ENCODE measurements around the gene ZNF784. TPM values are rescaled to one million over a fixed set of nuclear protein-coding genes. Genes with fewer than 3 reads are reported as not detected.

Gene ZNF784
- total RNA-seq, 2 donors from 2014 or later = 6.9 to 9.6 TPM

DNA sequence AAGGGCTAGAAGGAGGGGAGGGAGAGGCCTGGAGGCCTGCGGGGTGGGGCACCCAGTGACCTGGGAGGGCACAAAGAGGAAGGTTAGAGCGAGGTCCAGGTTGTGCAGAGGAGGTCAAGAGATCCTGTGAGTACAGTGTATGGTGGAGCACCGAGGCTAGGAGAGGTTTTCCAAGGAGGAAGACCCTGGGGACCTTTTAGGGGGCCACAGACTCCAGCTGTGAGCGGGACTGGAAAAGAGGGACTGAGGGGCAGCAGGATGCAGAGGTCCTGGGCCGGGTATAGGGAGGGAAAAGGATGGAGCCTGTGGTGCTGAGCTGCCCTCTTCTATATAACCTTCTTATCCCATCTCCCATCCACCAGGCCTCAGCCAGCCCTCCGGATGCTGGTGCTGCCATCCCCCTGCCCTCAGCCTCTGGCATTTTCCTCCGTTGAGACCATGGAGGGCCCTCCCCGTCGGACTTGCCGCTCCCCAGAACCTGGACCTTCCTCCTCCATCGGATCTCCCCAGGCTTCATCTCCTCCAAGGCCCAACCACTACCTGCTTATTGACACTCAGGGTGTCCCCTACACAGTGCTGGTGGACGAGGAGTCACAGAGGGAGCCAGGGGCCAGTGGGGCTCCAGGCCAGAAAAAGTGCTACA lies 19.9 kb upstream of the ZNF784 start:
- intact Hi-C loops (cut with DNase I) = no loop called here
- Histone ChIP-seq H3K4me1 (peaks cover 72% of the 10 kb centered on the region), H3K36me3 (replicated peaks in 1 of 2; ENCODE audit: insufficient read depth in 1 of 2, low read depth in 2 of 2) (no peaks in the 10 kb centered on the region), H3K9me3 (no peaks in the 10 kb centered on the region), H3K27ac (peak overlapping the region in 3 of 4 donors; percentile 77 to 93 (median 91)), H3K27me3 (no peaks in the 10 kb centered on the region), H3K4me3 (peak overlapping the region; percentile 90 to 96)
- 38 to 53% methylated on average over 12 of the region's 12 CpGs for WGBS, 2 donors
- DNase-seq (no peak), ATAC-seq (no peak)
- TF ChIP-seq POLR2A (IDR thresholded peaks at IDR 0.05) = no peak
- TF ChIP-seq, protein P1, sequence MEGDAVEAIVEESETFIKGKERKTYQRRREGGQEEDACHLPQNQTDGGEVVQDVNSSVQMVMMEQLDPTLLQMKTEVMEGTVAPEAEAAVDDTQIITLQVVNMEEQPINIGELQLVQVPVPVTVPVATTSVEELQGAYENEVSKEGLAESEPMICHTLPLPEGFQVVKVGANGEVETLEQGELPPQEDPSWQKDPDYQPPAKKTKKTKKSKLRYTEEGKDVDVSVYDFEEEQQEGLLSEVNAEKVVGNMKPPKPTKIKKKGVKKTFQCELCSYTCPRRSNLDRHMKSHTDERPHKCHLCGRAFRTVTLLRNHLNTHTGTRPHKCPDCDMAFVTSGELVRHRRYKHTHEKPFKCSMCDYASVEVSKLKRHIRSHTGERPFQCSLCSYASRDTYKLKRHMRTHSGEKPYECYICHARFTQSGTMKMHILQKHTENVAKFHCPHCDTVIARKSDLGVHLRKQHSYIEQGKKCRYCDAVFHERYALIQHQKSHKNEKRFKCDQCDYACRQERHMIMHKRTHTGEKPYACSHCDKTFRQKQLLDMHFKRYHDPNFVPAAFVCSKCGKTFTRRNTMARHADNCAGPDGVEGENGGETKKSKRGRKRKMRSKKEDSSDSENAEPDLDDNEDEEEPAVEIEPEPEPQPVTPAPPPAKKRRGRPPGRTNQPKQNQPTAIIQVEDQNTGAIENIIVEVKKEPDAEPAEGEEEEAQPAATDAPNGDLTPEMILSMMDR (IDR thresholded peaks at IDR 0.05) = no peak

GRCh38 chr19:55643887-55644176 lies 19.5 kb upstream of the ZNF784 start:
- Histone ChIP-seq H3K9me3 (no peaks in the 10 kb centered on the region), H3K27me3 (no peaks in the 10 kb centered on the region), H3K4me3 (peak overlapping the region; percentile 90 to 96), H3K36me3 (replicated peaks in 1 of 2; ENCODE audit: insufficient read depth in 1 of 2, low read depth in 2 of 2) (no peaks in the 10 kb centered on the region), H3K27ac (peak overlapping the region; percentile 58 to 93 (median 84)), H3K4me1 (peaks cover 70% of the 10 kb centered on the region)
- intact Hi-C loops (cut with DNase I) = no loop called here
- DNase-seq = no peak
- 0% methylated on average over 15 of the region's 15 CpGs for WGBS, 2 donors
- no peak for ATAC-seq
- TF ChIP-seq, protein P1 (IDR thresholded peaks at IDR 0.05) = no peak
- TF ChIP-seq POLR2A (IDR thresholded peaks at IDR 0.05) = no peak

GRCh38 chr19:55643003-55643886 lies 18.9 kb upstream of the ZNF784 start, which contains the start of gene ZNF581:
Gene ZNF581, plus strand, starts transcription at chr19:55643649. Its CDS starts 923 bp downstream, at chr19:55644572.
- intact Hi-C loops (cut with DNase I) = no loop called here
- peak in 2 of 3 donors; percentile 50 to 55 for TF ChIP-seq POLR2A (IDR thresholded peaks at IDR 0.05)
- TF ChIP-seq, protein P1 (IDR thresholded peaks at IDR 0.05) = no peak
- H3K4me1 ChIP-seq = peaks cover 67% of the 10 kb centered on the region

GRCh38 chr19:55642153-55643002 lies 18.0 kb upstream of the ZNF784 start:
- no peak for ATAC-seq
- H3K4me3 ChIP-seq = peak overlapping the region; percentile 11 to 82
- no peaks in the 10 kb centered on the region for H3K9me3 ChIP-seq
- WGBS, 2 donors = 0 to 1% methylated on average over 22 to 55 of the region's 65 CpGs
- TF ChIP-seq POLR2A (IDR thresholded peaks at IDR 0.05) = peak in 2 of 3 donors; percentile 10 to 19
- TF ChIP-seq, protein P1 (IDR thresholded peaks at IDR 0.05) = no peak
- H3K4me1 ChIP-seq = peaks cover 70% of the 10 kb centered on the region
- H3K27ac ChIP-seq = peak overlapping the region; percentile 58 to 94 (median 92)
- no peaks in the 10 kb centered on the region for H3K36me3 ChIP-seq (replicated peaks in 1 of 2; ENCODE audit: insufficient read depth in 1 of 2, low read depth in 2 of 2)
- intact Hi-C loops (cut with DNase I) = no loop called here
- H3K27me3 ChIP-seq = no peaks in the 10 kb centered on the region
- peak in 1 of 4 donors; percentile 34 for DNase-seq

More at GRCh38 chr19:55643003-55643886, 18.9 kb upstream of the ZNF784 start, which contains the start of gene ZNF581:
- Histone ChIP-seq H3K27me3 (no peaks in the 10 kb centered on the region), H3K27ac (peak within 1 kb of the TSS; percentile 58 to 94 (median 92)), H3K9me3 (no peaks in the 10 kb centered on the region), H3K36me3 (replicated peaks in 1 of 2; ENCODE audit: insufficient read depth in 1 of 2, low read depth in 2 of 2) (no peaks in the 10 kb centered on the region), H3K4me3 (peak within 1 kb of the TSS; percentile 90 to 96)
- WGBS, 2 donors = 1 to 2% methylated on average over 35 to 51 of the region's 56 CpGs
- peak; percentile 62 for ATAC-seq
- peak; percentile 74 to 84 (median 76) for DNase-seq
